Mesothelial cell of epicardium (in vitro differentiated cells): ENCODE measurements around the gene SERPINA3. TPM values are rescaled to one million over a fixed set of nuclear protein-coding genes. Genes with fewer than 3 reads are reported as not detected.

Source experiments
- DNase-seq, 2 experiments: peaks; one replicate each; pipeline ENCODE4 v3.0.0; 2021; ENCODE audit warnings: low spot score in 2 of 2; ENCODE audit not compliant: unreplicated experiment in 2 of 2
- H3K27ac Mint-ChIP-seq: 2 replicates; pipeline ENCODE4 v1.8.0; 2021; ENCODE audit warnings: mixed read lengths
- H3K27me3 Mint-ChIP-seq: 2 replicates; pipeline ENCODE4 v1.8.0; 2021; ENCODE audit warnings: low read depth, mixed read lengths
- H3K36me3 Mint-ChIP-seq: 2 replicates; pipeline ENCODE4 v1.8.0; 2021; ENCODE audit warnings: mixed read lengths
- H3K4me1 Mint-ChIP-seq: 2 replicates; pipeline ENCODE4 v1.8.0; 2021; ENCODE audit warnings: mixed read lengths
- H3K4me3 Mint-ChIP-seq: 2 replicates; pipeline ENCODE4 v1.8.0; 2021; ENCODE audit warnings: mild to moderate bottlenecking, moderate library complexity, mixed read lengths
- H3K9me3 Mint-ChIP-seq: 2 replicates; pipeline ENCODE4 v1.8.0; 2021; ENCODE audit warnings: mixed read lengths
- CTCF ChIP-seq: fragments of 200-600 bp; sonication (generic); IDR thresholded peaks from one replicate; pipeline ENCODE4 v1.5.0; 2021; ENCODE audit warnings: antibody characterized with exemption; ENCODE audit not compliant: unreplicated experiment
- total RNA-seq: library from RNA; stranded (reverse); gene quantifications from 3 replicates; pipeline ENCODE4 v1.2.1, GENCODE V29; 2021

SERPINA3 gene
- total RNA-seq, 1 donor from 2014 or later, result 0.29 TPM

- Mint-ChIP-seq H3K36me3 (no peaks in the 10 kb centered on the region), H3K4me3 (no peak overlapping the region), H3K4me1 (no peaks in the 10 kb centered on the region), H3K27me3 (peaks cover 25% of the 10 kb centered on the region), H3K27ac (no peak overlapping the region), H3K9me3 (no peaks in the 10 kb centered on the region)
- no peak for DNase-seq
- TF ChIP-seq CTCF, result no peak
Observed at GRCh38 chr14:94570002-94570400, 42.2 kb upstream of the SERPINA3 start.

GRCh38 chr14:94570440-94570839 is 41.8 kb upstream of the SERPINA3 start:
- no peak overlapping the region for H3K27ac Mint-ChIP-seq
- no peaks in the 10 kb centered on the region for H3K9me3 Mint-ChIP-seq
- H3K27me3 Mint-ChIP-seq, result peaks cover 25% of the 10 kb centered on the region
- no peaks in the 10 kb centered on the region for H3K36me3 Mint-ChIP-seq
- H3K4me3 Mint-ChIP-seq, result no peak overlapping the region
- DNase-seq, result no peak
- TF ChIP-seq CTCF, result no peak
- H3K4me1 Mint-ChIP-seq, result no peaks in the 10 kb centered on the region

- Mint-ChIP-seq H3K27ac (no peak overlapping the region), H3K4me1 (no peaks in the 10 kb centered on the region), H3K27me3 (peaks cover 18% of the 10 kb centered on the region), H3K9me3 (no peaks in the 10 kb centered on the region), H3K36me3 (no peaks in the 10 kb centered on the region), H3K4me3 (no peak overlapping the region)
- DNase-seq, result no peak
- TF ChIP-seq CTCF, result no peak
Observed at GRCh38 chr14:94571395-94571794, 40.8 kb upstream of the SERPINA3 start.

DNA sequence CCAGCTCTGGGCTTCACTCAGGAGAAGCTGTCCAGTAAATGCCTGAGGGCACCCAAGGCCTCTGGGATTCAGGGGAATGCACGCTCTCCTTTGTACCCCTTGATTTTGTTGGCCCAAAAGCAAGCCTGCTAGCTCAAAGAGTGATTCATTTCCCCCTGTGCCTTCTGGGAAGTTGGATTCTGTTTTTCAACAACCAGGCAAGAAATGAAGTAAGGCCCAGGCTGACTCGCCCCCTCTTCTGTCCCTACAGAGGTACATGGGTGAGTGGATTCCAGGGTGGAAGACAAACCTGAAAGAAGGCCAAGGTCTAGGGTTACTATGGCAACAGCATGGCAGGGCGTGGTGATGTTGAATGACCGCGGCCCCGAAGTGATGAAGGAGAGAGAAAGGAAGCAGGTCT is 40.2 kb upstream of the SERPINA3 start:
- Mint-ChIP-seq H3K36me3 (no peaks in the 10 kb centered on the region), H3K27ac (no peak overlapping the region), H3K9me3 (no peaks in the 10 kb centered on the region), H3K4me1 (no peaks in the 10 kb centered on the region), H3K4me3 (no peak overlapping the region), H3K27me3 (peaks cover 14% of the 10 kb centered on the region)
- TF ChIP-seq CTCF, result no peak
- no peak for DNase-seq

DNA sequence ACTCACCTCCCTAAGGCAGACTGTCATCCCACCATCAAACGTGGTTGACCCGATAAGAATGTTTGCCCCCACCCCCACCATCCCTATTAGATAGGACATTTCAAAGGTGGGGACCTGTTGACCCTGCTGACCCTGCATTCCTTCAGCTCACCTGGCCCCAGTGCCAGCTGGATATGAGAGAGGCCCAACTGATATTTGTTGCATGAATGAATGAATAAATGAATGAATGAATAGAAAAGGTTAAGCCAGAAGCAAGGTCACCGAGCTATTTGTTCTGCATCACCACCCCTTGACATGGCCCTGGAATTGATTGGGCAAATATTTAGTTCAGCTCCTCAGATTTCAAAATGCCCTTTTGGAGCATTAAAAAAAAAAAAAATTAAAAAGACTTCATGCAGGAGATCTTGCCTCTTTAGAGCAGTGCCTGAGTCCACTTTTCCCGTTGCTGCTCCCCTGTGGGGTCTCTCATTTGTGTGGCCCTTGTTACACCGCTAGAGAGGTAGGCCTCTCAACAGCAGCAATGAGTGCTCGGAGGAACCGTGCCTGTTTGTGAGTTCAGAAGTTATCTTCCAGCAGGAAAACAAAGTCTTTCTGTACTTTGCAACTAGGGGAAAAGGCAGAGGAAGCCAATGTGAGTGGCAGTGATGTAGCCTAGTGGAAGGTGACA is 39.4 kb upstream of the SERPINA3 start:
- H3K4me3 Mint-ChIP-seq, result no peak overlapping the region
- no peaks in the 10 kb centered on the region for H3K4me1 Mint-ChIP-seq
- H3K9me3 Mint-ChIP-seq, result no peaks in the 10 kb centered on the region
- no peaks in the 10 kb centered on the region for H3K36me3 Mint-ChIP-seq
- no peak for TF ChIP-seq CTCF
- no peak overlapping the region for H3K27ac Mint-ChIP-seq
- DNase-seq, result no peak
- peaks cover 10% of the 10 kb centered on the region for H3K27me3 Mint-ChIP-seq
